H54 (cell line): ENCODE measurements around the gene CNTF.

ENCODE experiments used
- DNase-seq: peaks from one replicate; pipeline ENCODE4 v3.0.0; 2011; ENCODE audit warnings: low spot score, mixed read lengths; ENCODE audit not compliant: insufficient read length
- FAIRE-seq: peaks from 3 replicates; lab custom pipeline; 2011; peaks lifted over from hg19 to GRCh38; lab: Jason Lieb, UNC
- POLR2A ChIP-seq: IDR thresholded peaks from 2 replicates; pipeline ENCODE4 v1.6.1; 2011; ENCODE audit warnings: low read depth, mild to moderate bottlenecking, low read length

Gene CNTF

GRCh38 chr11:58586998-58587397, 35.5 kb upstream of the CNTF start:
- FAIRE-seq: peak; percentile 75
- no peak for TF ChIP-seq POLR2A

DNA sequence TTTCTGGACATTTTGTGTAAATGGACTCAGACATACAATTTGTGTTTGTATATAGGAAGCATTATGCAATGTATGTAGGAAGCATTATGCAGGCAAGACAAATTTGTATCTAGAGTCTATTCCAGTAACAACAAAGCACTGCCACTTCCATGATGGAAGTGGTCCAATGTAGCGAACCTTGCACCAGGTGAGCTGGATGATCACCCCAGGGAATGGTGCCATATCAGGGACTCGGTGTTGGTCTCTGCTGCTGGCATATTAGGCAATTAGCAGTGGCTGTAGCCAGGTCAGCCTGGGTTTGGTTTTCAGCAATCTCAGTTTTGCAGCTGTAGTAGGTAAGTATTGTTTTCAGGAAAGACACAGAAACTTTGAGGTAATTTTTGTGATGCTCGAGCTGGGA, 30.8 kb upstream of the CNTF start:
- DNase-seq (no peak), FAIRE-seq (peak; percentile 76)
- TF ChIP-seq POLR2A: no peak

More at GRCh38 chr11:58586998-58587397, 35.5 kb upstream of the CNTF start:
- no peak for DNase-seq

DNA sequence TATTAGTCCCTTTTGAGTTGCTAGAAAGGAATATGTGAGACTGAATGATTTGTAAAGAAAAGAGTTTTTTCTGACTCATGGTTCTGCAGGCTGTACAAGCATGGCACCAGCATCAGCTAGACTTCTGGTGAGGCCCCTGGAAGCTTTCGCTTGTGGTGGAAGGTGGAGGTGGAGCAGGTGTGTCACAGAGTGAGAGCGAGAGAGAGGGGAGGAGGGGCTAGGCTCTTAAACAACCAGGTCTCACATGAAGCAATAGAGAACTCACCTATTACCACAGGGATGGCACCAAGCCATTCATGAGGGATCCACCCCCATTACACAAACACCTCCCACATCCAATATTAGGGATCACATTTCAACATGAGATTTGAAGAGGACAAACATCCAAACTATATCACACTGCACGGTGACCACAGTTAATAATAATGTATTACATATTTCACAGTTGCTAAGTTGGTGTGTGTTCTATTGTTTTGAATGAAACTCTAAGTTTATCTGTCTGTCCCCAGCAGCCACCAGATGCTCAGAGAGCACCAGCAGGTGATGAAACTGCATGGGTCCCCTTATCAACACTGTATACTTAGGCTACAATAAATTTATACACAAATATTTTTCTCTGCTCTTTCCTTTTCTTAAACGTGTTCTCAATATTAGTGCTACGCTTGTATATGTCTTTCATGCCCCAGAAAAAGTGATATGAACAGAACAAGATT, 29.5 kb upstream of the CNTF start:
- DNase-seq: no peak
- no peak for TF ChIP-seq POLR2A
- FAIRE-seq: no peak

- FAIRE-seq: no peak
- no peak for TF ChIP-seq POLR2A
- no peak for DNase-seq
Observed at GRCh38 chr11:58594826-58595225, 27.6 kb upstream of the CNTF start.

GRCh38 chr11:58596621-58597020, 25.8 kb upstream of the CNTF start:
- TF ChIP-seq POLR2A: no peak
- DNase-seq: no peak
- FAIRE-seq: no peak

DNA sequence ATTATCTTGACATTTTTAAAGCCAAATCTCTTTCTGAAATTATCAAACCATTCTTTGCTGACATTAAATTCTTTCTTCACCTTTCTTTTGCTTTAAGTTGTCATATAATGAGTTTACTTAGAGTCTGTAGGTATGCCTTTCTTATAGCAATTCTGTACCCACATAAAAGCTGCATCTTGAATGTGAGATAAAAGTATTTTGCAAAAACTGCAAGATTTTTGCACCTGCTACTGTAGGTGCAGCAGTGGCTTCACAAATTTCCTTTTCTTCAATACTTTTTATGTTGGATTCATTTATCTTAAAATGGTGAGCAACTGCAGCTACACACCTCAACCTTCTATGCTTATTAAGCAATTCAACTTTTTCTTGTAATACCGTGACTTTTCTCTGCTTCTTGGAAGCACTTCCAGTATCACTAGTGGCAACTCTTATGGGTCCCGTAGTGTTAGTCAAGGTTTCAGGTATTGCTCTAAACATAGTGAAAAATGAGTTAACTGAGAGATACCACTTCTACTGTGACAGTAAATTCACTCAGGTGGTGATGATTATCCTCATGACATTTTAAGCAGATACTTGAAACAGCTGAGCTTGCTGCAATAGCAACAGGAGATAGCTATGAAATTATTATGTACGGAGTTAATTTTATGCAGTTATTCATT, 24.9 kb upstream of the CNTF start:
- no peak for TF ChIP-seq POLR2A
- DNase-seq (no peak), FAIRE-seq (no peak)

DNA sequence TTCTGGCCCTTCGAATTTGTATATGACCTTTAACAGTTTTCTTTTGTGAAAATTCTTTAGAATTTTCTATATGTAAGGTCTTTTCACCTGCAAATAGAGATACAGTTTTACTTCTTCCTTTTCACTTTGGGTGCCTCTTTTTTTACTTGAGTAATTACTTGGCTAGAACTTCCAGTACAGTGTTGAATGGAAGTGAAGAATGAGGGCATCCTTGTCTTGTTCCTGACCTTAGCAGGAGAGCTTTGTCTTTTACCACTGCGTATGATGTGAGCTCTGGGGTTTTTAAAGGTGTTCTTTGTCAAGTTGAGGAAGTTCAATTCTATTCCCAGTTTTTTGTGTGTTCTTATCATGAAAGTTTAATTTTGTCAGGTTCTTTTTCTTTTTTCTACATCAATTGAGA, 22.0 kb upstream of the CNTF start:
- DNase-seq (no peak), FAIRE-seq (peak; percentile 53)
- no peak for TF ChIP-seq POLR2A

DNA sequence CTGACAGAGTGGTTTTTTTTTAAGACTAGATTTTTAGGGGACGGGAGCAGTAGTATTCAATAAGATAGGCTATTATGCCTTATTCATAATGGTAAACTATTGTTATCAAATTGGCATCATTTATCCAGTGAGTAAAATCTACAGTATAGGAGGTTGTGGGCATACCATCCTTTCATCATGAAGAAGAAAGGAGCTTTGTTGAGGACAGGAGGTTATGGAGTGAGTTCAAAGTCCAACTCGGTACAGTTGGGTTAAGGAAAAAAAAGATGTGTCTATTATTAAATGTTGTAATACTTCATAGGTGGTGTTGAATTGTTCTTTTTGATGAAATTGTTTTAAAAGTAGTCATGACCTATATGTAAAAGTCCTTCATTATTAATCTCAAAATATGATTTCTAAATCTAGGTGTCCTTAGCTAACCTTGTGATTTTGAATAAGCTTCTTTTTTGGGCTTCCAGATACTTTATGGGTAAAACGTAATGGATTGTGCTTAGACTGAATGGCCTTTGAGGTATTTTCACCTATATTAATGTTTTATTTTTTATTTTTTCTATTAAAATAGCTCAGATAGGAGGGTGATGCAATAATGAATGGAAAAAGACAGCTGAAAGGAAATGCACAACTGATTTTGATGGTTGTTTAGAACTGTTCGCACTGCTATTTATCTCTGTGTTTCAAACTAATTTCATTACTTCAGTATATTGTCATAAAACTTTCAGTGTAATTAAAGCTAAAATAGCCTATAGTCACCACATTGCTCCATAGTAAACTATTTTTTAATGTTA, 15.3 kb upstream of the CNTF start:
- no peak for TF ChIP-seq POLR2A
- DNase-seq (no peak), FAIRE-seq (no peak)

GRCh38 chr11:58608331-58608730, 14.1 kb upstream of the CNTF start:
- FAIRE-seq: no peak
- no peak for DNase-seq
- no peak for TF ChIP-seq POLR2A

- TF ChIP-seq POLR2A: no peak
- DNase-seq (no peak), FAIRE-seq (peak; percentile 6)
Observed at GRCh38 chr11:58609723-58610122, 12.7 kb upstream of the CNTF start.

DNA sequence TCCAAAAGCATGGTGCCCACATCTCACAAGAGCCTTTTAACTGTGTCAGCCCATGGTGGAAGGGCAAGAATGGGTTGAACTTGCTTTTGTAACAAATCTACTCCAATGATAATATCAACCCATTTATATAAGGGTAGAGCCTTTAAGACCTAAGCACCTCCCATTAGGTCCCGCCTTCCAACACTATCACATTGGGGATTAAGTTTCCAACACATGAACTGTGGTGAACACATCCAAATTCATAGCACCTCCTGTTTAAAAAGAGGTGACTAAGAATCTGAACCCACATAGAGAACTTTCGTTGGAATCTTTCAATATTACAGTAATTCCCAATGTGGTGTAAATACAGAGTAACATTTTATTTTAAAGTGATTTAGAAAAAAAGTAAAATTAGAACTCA, 9.2 kb upstream of the CNTF start:
- no peak for FAIRE-seq
- TF ChIP-seq POLR2A: no peak
- DNase-seq: no peak

- no peak for TF ChIP-seq POLR2A
- no peak for DNase-seq
- FAIRE-seq: no peak
Observed at GRCh38 chr11:58615559-58615958, 6.9 kb upstream of the CNTF start.

- no peak for TF ChIP-seq POLR2A
- FAIRE-seq: peak; percentile 93
- peak; percentile 30 for DNase-seq
Observed at GRCh38 chr11:58616594-58616993, 5.9 kb upstream of the CNTF start.

- DNase-seq (no peak), FAIRE-seq (no peak)
- no peak for TF ChIP-seq POLR2A
Observed at GRCh38 chr11:58617976-58618557, 4.4 kb upstream of the CNTF start.
